VCaP (cell line): ENCODE results near the gene SLC30A7.
"Not testable (repeated sequence)": the region's sequence is repeated elsewhere in the genome, so short reads cannot be mapped to it uniquely, and the experiment has no call there.

Source experiments
- H3K27ac ChIP-seq: fragments of 450-650 bp; 2 replicates; pipeline ENCODE4 v1.5.1; 2017
- TF ChIP-seq, protein P1 (sequence below): fragments of 450-650 bp; conservative IDR thresholded peaks from 2 replicates; pipeline ENCODE4 v1.5.1; 2017; ENCODE audit warnings: mild to moderate bottlenecking, moderate library complexity

The SLC30A7 gene

GRCh38 chr1:100942304-100943046 is 46.6 kb downstream of the SLC30A7 start:
- no peak overlapping the region for H3K27ac ChIP-seq
- TF ChIP-seq, protein P1, sequence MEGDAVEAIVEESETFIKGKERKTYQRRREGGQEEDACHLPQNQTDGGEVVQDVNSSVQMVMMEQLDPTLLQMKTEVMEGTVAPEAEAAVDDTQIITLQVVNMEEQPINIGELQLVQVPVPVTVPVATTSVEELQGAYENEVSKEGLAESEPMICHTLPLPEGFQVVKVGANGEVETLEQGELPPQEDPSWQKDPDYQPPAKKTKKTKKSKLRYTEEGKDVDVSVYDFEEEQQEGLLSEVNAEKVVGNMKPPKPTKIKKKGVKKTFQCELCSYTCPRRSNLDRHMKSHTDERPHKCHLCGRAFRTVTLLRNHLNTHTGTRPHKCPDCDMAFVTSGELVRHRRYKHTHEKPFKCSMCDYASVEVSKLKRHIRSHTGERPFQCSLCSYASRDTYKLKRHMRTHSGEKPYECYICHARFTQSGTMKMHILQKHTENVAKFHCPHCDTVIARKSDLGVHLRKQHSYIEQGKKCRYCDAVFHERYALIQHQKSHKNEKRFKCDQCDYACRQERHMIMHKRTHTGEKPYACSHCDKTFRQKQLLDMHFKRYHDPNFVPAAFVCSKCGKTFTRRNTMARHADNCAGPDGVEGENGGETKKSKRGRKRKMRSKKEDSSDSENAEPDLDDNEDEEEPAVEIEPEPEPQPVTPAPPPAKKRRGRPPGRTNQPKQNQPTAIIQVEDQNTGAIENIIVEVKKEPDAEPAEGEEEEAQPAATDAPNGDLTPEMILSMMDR = no peak

- TF ChIP-seq, protein P1 = no peak
- H3K27ac ChIP-seq = no peak overlapping the region
These were observed 47.6 kb downstream of the SLC30A7 start for GRCh38 chr1:100943533-100943932.

DNA sequence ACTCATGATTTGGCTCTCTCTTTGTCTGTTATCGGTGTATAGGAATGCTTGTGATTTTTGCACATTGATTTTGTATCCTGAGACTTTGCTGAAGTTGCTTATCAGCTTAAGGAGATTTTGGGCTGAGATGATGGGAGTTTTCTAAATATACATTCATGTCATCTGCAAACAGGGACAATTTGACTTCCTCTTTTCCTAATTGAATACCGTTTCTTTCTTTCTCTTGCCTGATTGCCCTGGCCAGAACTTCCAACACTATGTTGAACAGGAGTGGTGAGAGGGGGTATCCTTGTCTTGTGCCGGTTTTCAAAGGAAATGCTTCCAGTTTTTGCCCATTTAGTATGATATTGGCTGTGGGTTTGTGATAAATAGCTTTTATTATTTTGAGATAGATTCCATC is 50.2 kb downstream of the SLC30A7 start:
- not testable (repeated sequence) for H3K27ac ChIP-seq

GRCh38 chr1:100947816-100948215 is 51.9 kb downstream of the SLC30A7 start:
- not testable (repeated sequence) for H3K27ac ChIP-seq

DNA sequence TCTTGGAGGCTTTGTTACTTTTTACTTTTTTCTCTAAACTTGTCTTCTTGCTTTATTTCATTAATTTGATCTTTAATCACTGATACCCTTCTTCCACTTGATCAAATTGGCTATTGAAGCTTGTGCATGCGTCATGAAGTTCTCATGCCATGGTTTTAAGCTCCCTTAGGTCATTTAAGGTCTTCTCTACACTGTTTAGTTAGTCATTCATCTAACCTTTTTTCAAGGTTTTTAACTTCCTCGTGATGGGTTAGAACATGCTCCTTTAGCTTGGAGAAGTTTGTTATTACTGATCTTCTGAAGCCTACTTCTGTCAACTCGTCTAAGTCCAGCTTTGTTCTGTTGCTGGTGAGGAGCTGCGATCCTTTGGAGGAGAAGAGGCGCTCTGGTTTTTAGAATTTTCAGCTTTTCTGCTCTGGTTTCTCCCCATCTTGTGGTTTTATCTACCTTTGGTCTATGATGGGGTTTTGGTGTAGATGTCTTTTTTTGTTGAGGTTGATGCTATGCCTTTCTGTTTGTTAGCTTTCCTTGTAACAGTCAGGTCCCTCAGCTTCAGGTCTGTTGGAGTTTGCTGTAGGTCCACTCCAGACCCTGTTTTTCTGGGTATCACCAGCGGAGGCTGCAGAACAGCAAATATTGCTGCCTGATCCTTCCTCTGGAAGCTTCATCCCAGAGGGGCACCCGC is 53.0 kb downstream of the SLC30A7 start:
- not testable (repeated sequence) for H3K27ac ChIP-seq

GRCh38 chr1:100949515-100950158 is 53.7 kb downstream of the SLC30A7 start:
- not testable (repeated sequence) for H3K27ac ChIP-seq

DNA sequence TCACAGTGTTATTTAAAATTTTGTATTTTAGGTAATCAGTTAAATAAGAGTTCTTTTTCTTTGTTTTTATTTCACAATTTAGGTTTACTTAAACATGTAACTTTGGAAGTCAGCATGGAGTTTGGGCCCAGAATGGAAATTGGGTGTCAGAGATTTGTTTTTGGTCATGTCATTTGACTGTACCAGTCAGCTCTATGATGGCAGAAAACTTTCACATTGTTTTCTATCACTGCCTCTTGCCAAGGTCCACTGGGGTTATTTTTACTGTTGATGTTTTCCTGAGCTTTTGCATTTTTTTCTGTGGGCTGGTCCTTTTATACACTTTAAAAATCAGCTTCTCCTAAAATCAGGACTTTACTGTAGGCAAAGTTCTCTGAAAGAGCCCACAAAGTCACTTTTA is 54.4 kb downstream of the SLC30A7 start:
- TF ChIP-seq, protein P1 = no peak
- H3K27ac ChIP-seq = no peak overlapping the region

GRCh38 chr1:100950781-100951180 is 54.9 kb downstream of the SLC30A7 start:
- TF ChIP-seq, protein P1 = no peak
- no peak overlapping the region for H3K27ac ChIP-seq

- H3K27ac ChIP-seq = no peak overlapping the region
- TF ChIP-seq, protein P1 = no peak
These were observed 56.3 kb downstream of the SLC30A7 start for GRCh38 chr1:100952104-100952745.

GRCh38 chr1:100952970-100953369 is 57.1 kb downstream of the SLC30A7 start:
- not testable (repeated sequence) for H3K27ac ChIP-seq
